ENCODE results near the gene AOPEP.

The AOPEP gene

DNA sequence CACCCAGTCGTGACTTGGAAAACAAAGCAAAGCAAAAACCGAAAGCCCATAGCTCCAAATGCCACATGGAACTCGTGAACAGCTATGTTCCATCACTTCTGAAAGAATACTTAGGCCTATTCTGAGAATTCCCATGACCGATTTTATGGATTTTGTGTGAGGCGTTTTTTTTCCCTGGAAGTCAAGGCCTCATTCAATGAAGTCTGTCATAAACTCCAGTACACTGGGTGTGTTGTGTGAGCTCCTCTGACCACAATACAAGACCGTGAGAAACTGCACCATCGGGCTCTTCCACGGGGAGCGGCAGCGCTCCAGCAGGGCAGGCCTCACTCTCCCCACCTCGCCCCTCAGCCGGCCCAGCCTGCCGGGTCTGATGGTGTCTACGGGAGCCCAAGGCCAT, 381.5 kb downstream of the AOPEP start:
- TF ChIP-seq, protein P1, sequence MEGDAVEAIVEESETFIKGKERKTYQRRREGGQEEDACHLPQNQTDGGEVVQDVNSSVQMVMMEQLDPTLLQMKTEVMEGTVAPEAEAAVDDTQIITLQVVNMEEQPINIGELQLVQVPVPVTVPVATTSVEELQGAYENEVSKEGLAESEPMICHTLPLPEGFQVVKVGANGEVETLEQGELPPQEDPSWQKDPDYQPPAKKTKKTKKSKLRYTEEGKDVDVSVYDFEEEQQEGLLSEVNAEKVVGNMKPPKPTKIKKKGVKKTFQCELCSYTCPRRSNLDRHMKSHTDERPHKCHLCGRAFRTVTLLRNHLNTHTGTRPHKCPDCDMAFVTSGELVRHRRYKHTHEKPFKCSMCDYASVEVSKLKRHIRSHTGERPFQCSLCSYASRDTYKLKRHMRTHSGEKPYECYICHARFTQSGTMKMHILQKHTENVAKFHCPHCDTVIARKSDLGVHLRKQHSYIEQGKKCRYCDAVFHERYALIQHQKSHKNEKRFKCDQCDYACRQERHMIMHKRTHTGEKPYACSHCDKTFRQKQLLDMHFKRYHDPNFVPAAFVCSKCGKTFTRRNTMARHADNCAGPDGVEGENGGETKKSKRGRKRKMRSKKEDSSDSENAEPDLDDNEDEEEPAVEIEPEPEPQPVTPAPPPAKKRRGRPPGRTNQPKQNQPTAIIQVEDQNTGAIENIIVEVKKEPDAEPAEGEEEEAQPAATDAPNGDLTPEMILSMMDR (IDR thresholded peaks at IDR 0.05) = no peak
- Histone ChIP-seq H3K27ac (no peak overlapping the region), H3K4me3 (ENCODE audit: low read depth, low read length) (no peak overlapping the region), H3K36me3 (ENCODE audit: control insufficient read depth, insufficient read depth, low read length) (no peaks in the 10 kb centered on the region), H3K4me1 (no peaks in the 10 kb centered on the region), H3K9ac (no peak overlapping the region), H3K4me2 (ENCODE audit: low read length) (no peak overlapping the region), H2AFZ (no peak overlapping the region), H3K79me2 (no peaks in the 10 kb centered on the region), H3K27me3 (ENCODE audit: control insufficient read depth, insufficient read depth, low read length) (no peaks in the 10 kb centered on the region), H3K9me3 (ENCODE audit: control insufficient read depth, low read length) (no peaks in the 10 kb centered on the region)

DNA sequence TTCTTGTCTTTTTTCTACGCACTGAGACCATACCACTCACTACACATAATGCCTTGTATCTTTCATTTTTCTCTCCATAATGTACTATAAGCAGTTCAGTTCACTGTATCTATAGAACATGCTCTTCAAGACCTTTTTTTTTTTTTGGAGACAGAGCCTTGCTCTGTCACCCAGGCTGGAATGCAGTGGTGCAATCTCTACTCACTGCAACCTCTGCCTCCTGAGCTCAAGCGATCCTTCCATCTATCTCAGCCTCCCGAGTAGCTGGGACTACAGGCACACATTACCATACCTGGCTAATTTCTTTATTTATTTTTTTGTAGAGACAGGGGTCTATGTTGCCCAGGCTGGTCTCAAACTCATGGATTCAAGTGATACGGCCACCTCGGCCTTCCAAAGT, 382.3 kb downstream of the AOPEP start:
- H2AFZ ChIP-seq = no peak overlapping the region
- no peak overlapping the region for H3K4me2 ChIP-seq (ENCODE audit: low read length)
- no peaks in the 10 kb centered on the region for H3K79me2 ChIP-seq
- TF ChIP-seq, protein P1 (IDR thresholded peaks at IDR 0.05) = no peak
- no peak overlapping the region for H3K9ac ChIP-seq
- H3K27me3 ChIP-seq (ENCODE audit: control insufficient read depth, insufficient read depth, low read length) = no peaks in the 10 kb centered on the region
- no peaks in the 10 kb centered on the region for H3K36me3 ChIP-seq (ENCODE audit: control insufficient read depth, insufficient read depth, low read length)
- no peaks in the 10 kb centered on the region for H3K4me1 ChIP-seq
- no peak overlapping the region for H3K4me3 ChIP-seq (ENCODE audit: low read depth, low read length)
- H3K9me3 ChIP-seq (ENCODE audit: control insufficient read depth, low read length) = no peaks in the 10 kb centered on the region
- H3K27ac ChIP-seq = no peak overlapping the region

- H3K4me1 ChIP-seq = no peaks in the 10 kb centered on the region
- no peak overlapping the region for H3K4me3 ChIP-seq (ENCODE audit: low read depth, low read length)
- H3K27ac ChIP-seq = no peak overlapping the region
- no peak overlapping the region for H2AFZ ChIP-seq
- H3K9me3 ChIP-seq (ENCODE audit: control insufficient read depth, low read length) = no peaks in the 10 kb centered on the region
- H3K79me2 ChIP-seq = no peaks in the 10 kb centered on the region
- no peak overlapping the region for H3K4me2 ChIP-seq (ENCODE audit: low read length)
- TF ChIP-seq, protein P1 (IDR thresholded peaks at IDR 0.05) = no peak
- no peaks in the 10 kb centered on the region for H3K27me3 ChIP-seq (ENCODE audit: control insufficient read depth, insufficient read depth, low read length)
- H3K9ac ChIP-seq = no peak overlapping the region
- H3K36me3 ChIP-seq (ENCODE audit: control insufficient read depth, insufficient read depth, low read length) = no peaks in the 10 kb centered on the region
Measured at GRCh38 chr9:95109456-95109855, 383.0 kb downstream of the AOPEP start.

DNA sequence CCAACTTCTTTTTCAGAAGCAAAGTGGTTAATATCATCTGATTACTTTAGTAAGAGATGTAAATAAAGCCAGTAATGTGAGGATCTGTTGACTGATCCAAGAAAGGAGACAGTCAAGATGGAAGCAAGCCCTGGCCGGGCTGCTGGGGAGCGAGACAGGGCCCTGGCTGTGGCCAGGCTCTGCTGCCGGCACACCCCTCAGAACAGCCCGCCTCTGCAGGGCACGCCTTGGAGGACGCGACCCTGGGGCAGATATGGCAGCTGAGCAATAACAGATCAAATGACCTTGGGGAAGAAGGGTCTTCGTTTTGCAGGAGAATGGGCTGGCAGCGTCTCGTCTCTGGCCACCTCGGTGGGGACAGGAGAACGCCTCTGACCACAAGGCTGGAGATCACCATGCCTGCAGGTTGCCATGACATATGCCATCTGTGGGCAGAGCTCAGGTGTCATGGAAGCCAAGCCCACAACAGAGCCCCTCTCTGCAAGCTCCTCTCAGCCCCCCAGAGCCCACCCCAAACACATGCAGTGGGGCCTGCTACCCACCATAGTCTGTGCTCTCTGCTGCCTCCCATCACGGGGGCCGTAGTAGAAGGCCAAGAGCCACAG, 384.5 kb downstream of the AOPEP start:
- no peaks in the 10 kb centered on the region for H3K4me1 ChIP-seq
- no peaks in the 10 kb centered on the region for H3K79me2 ChIP-seq
- H3K27ac ChIP-seq = no peak overlapping the region
- H3K36me3 ChIP-seq (ENCODE audit: control insufficient read depth, insufficient read depth, low read length) = no peaks in the 10 kb centered on the region
- H3K4me2 ChIP-seq (ENCODE audit: low read length) = no peak overlapping the region
- TF ChIP-seq, protein P1 (IDR thresholded peaks at IDR 0.05) = no peak
- H2AFZ ChIP-seq = no peak overlapping the region
- no peak overlapping the region for H3K4me3 ChIP-seq (ENCODE audit: low read depth, low read length)
- H3K9me3 ChIP-seq (ENCODE audit: control insufficient read depth, low read length) = no peaks in the 10 kb centered on the region
- H3K9ac ChIP-seq = no peak overlapping the region
- H3K27me3 ChIP-seq (ENCODE audit: control insufficient read depth, insufficient read depth, low read length) = no peaks in the 10 kb centered on the region

DNA sequence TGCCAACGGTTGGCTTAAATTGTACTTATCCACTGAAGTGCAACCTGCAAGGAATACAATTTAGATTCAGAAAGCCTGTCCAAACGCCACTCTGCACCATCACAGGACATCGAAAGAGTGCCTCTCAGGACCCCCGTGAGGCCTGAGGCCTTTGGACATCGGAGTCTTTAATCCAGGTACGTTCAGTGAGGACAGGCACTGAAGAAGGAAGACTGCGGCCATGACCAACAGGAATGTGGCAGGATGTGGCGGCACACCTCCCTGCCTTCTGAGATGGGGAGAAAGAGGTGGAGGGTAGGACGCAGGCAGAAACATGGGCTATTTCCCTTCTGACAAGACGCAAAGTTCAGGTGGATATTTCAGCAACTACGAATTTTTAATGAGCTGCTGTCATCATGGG, 385.2 kb downstream of the AOPEP start:
- Histone ChIP-seq H3K27ac (no peak overlapping the region), H3K36me3 (ENCODE audit: control insufficient read depth, insufficient read depth, low read length) (no peaks in the 10 kb centered on the region), H3K27me3 (ENCODE audit: control insufficient read depth, insufficient read depth, low read length) (no peaks in the 10 kb centered on the region), H3K4me2 (ENCODE audit: low read length) (no peak overlapping the region), H3K9me3 (ENCODE audit: control insufficient read depth, low read length) (no peaks in the 10 kb centered on the region), H3K4me3 (ENCODE audit: low read depth, low read length) (no peak overlapping the region), H3K4me1 (no peaks in the 10 kb centered on the region), H2AFZ (no peak overlapping the region), H3K79me2 (no peaks in the 10 kb centered on the region), H3K9ac (no peak overlapping the region)
- TF ChIP-seq, protein P1 (IDR thresholded peaks at IDR 0.05) = no peak
